IMR-90 (cell line): ENCODE results near the gene AP1M2. TPM values are rescaled to one million over a fixed set of nuclear protein-coding genes. Genes with fewer than 3 reads are reported as not detected.
"Not testable (repeated sequence)": the region's sequence is repeated elsewhere in the genome, so short reads cannot be mapped to it uniquely, and the experiment has no call there.

ENCODE experiments used
- ATAC-seq: fragments of 200-7000 bp; cut with Tn5 transposase; 2 replicates; pipeline ENCODE4 v1.9.1; 2020; ENCODE audit warnings: low read depth, mild to moderate bottlenecking, moderate library complexity
- BruUV-seq: library from RNA; stranded (reverse); fragments of 400-500 nt; replicated peaks from 2 replicates; lab custom pipeline; 2021; lab: Mats Ljungman, UMichigan
- CTCF ChIA-PET: fragments of 300-600 bp; formaldehyde crosslinking; extraction: SDS; loops from one replicate; lab custom pipeline; 2021; ENCODE audit warnings: antibody characterized with exemption; lab: Yijun Ruan, JAX
- POLR2A ChIA-PET: fragments of 300-600 bp; sonication (Branson Sonifier 250); formaldehyde crosslinking; loops from one replicate; lab custom pipeline; 2022; ENCODE audit warnings: antibody characterized with exemption; ENCODE audit not compliant: unreplicated experiment; lab: Charles Lee
- DNase-seq: peaks from one replicate; pipeline ENCODE4 v3.0.0; 2013
- H2AFZ ChIP-seq: replicated peaks from 2 replicates; pipeline ENCODE3; 2013; ENCODE audit warnings: low read length, mild to moderate bottlenecking; ENCODE audit not compliant: poor library complexity
- H2AK5ac ChIP-seq: 2 replicates; pipeline ENCODE4 v1.6.1; 2013; ENCODE audit warnings: low read depth, low read length, inconsistent platforms
- H2AK9ac ChIP-seq: replicated peaks from 2 replicates; pipeline ENCODE3; 2013; ENCODE audit warnings: mild to moderate bottlenecking, low read depth, low read length, moderate library complexity; ENCODE audit not compliant: poor library complexity
- H2BK120ac ChIP-seq: 2 replicates; pipeline ENCODE4 v1.6.1; 2013; ENCODE audit warnings: low read depth, low read length, inconsistent platforms
- H2BK15ac ChIP-seq: 3 replicates; pipeline ENCODE4 v1.6.1; 2013; ENCODE audit warnings: low read depth, low read length, inconsistent platforms
- H2BK20ac ChIP-seq: 2 replicates; pipeline ENCODE4 v1.6.1; 2013; ENCODE audit warnings: low read depth, mild to moderate bottlenecking, inconsistent platforms, low read length, moderate library complexity
- H2BK5ac ChIP-seq: 2 replicates; pipeline ENCODE4 v1.6.1; 2013; ENCODE audit warnings: mild to moderate bottlenecking, low read depth, low read length, inconsistent platforms; ENCODE audit not compliant: poor library complexity, severe bottlenecking
- H3K14ac ChIP-seq: replicated peaks from 2 replicates; pipeline ENCODE4 v1.6.1; 2013; ENCODE audit warnings: low read depth, low read length, inconsistent platforms
- H3K18ac ChIP-seq: 2 replicates; pipeline ENCODE4 v1.6.1; 2013; ENCODE audit warnings: low read depth, low read length, control low read depth
- H3K23ac ChIP-seq: 2 replicates; pipeline ENCODE4 v1.6.1; 2013; ENCODE audit warnings: low read depth, low read length, inconsistent platforms
- H3K27ac ChIP-seq: 2 replicates; pipeline ENCODE4 v1.5.1; 2013; ENCODE audit warnings: mild to moderate bottlenecking, control low read depth, low read length; ENCODE audit not compliant: insufficient read depth
- H3K27me3 ChIP-seq: 2 replicates; pipeline ENCODE4 v1.6.1; 2013; ENCODE audit warnings: low read length; ENCODE audit not compliant: control insufficient read depth, insufficient read depth
- H3K36me3 ChIP-seq: 2 replicates; pipeline ENCODE4 v1.6.1; 2013; ENCODE audit warnings: low read length, mixed read lengths; ENCODE audit not compliant: control insufficient read depth, insufficient read depth
- H3K4ac ChIP-seq: 2 replicates; pipeline ENCODE4 v1.6.1; 2013; ENCODE audit warnings: low read depth, low read length, inconsistent platforms
- H3K4me1 ChIP-seq: 2 replicates; pipeline ENCODE4 v1.6.1; 2013; ENCODE audit warnings: low read length, mixed read lengths; ENCODE audit not compliant: control insufficient read depth, insufficient read depth
- H3K4me2 ChIP-seq: 2 replicates; pipeline ENCODE4 v1.6.1; 2013; ENCODE audit warnings: low read depth, mild to moderate bottlenecking, control low read depth, low read length, moderate library complexity
- H3K4me3 ChIP-seq: 2 replicates; pipeline ENCODE4 v1.5.1; 2013; ENCODE audit warnings: low read depth, mild to moderate bottlenecking, control low read depth, low read length, moderate library complexity; ENCODE audit not compliant: insufficient read depth
- H3K56ac ChIP-seq: 2 replicates; pipeline ENCODE4 v1.6.1; 2013; ENCODE audit warnings: low read length, inconsistent platforms; ENCODE audit not compliant: insufficient read depth; ENCODE audit errors: extremely low read depth
- H3K79me1 ChIP-seq, 2 experiments: 2 replicates each; pipeline ENCODE4 v1.6.1; 2013; ENCODE audit warnings: low read length in 2 of 2, inconsistent platforms in 1 of 2, low read depth in 1 of 2
- H3K9ac ChIP-seq: 2 replicates; pipeline ENCODE4 v1.6.1; 2013; ENCODE audit warnings: low read depth, low read length, control low read depth
- H3K9me1 ChIP-seq: 2 replicates; pipeline ENCODE4 v1.6.1; 2013; ENCODE audit warnings: low read length, inconsistent platforms; ENCODE audit not compliant: insufficient read depth
- H3K9me3 ChIP-seq: 2 replicates; pipeline ENCODE4 v1.6.1; 2013; ENCODE audit warnings: low read length; ENCODE audit not compliant: control insufficient read depth, insufficient read depth
- H4K20me1 ChIP-seq: 2 replicates; pipeline ENCODE4 v1.6.1; 2013; ENCODE audit warnings: low read length, inconsistent platforms; ENCODE audit not compliant: insufficient read depth
- H4K5ac ChIP-seq: 2 replicates; pipeline ENCODE4 v1.6.1; 2013; ENCODE audit warnings: mild to moderate bottlenecking, low read depth, low read length, control low read depth
- H4K8ac ChIP-seq, 2 experiments: 2 replicates each; pipeline ENCODE4 v1.6.1; 2013; ENCODE audit warnings: low read depth in 2 of 2, low read length in 2 of 2, control low read depth in 1 of 2, inconsistent platforms in 1 of 2
- H4K91ac ChIP-seq: 2 replicates; pipeline ENCODE4 v1.6.1; 2013; ENCODE audit warnings: low read depth, low read length, inconsistent platforms; ENCODE audit not compliant: insufficient read depth
- CEBPB ChIP-seq: IDR thresholded peaks from 2 replicates; pipeline ENCODE4 v1.6.1; 2012; ENCODE audit warnings: low read depth, low read length, improper control_type of control experiment
- RAD21 ChIP-seq: IDR thresholded peaks from 2 replicates; pipeline ENCODE4 v1.6.1; 2012; ENCODE audit warnings: low read length, improper control_type of control experiment
- SMC3 ChIP-seq: fragments of 150-350 bp; IDR thresholded peaks from 2 replicates; pipeline ENCODE4 v1.6.1; 2016; ENCODE audit warnings: low read depth, mild to moderate bottlenecking, antibody characterized with exemption, low read length, moderate library complexity
- WGBS, 2 experiments: methylation state at CpG; one replicate each; pipeline versions ENCODE4 v1.1.5 to v1.1.7; 2013; ENCODE audit warnings: missing lambda C conversion rate in 2 of 2; ENCODE audit not compliant: insufficient read length in 1 of 2; ENCODE audit errors: extremely low coverage in 2 of 2; 5-methylcytosine and 5-hydroxymethylcytosine counted together
- dilution Hi-C: fragments of 300-500 bp; cut with HindIII; formaldehyde crosslinking; loops from one replicate; pipeline ENCODE4 v1.14.3; 2018; ENCODE audit warnings: low sequenced_read_pairs; ENCODE audit not compliant: unreplicated experiment
- in situ Hi-C: fragments of 300-500 bp; cut with MboI; formaldehyde crosslinking; loops from 3 replicates; pipeline ENCODE4 v1.14.3; 2019; ENCODE audit warnings: low sequenced_read_pairs, inconsistent platforms, mixed read lengths
- intact Hi-C: fragments of 100-400 bp; cut with micrococcal nuclease; formaldehyde crosslinking; loops from 2 replicates; pipeline ENCODE4 v1.10.0; 2022
- polyA plus RNA-seq, 3 experiments: library from polyadenylated mRNA; depleted of rRNA; stranded (reverse); fragments of >200 nt; gene quantifications; 2 replicates each; pipeline ENCODE4 v1.2.3, GENCODE V29; 2012; ENCODE audit warnings: low replicate concordance in 1 of 3
- total RNA-seq: library from RNA; depleted of rRNA; stranded (reverse); fragments of >200 nt; gene quantifications from 2 replicates; pipeline ENCODE4 v1.2.3, GENCODE V29; 2012
- TF ChIP-seq, protein P1 (sequence below): conservative IDR thresholded peaks from 2 replicates; pipeline ENCODE4 v1.5.1; 2012; ENCODE audit warnings: mild to moderate bottlenecking, low read depth, low read length, improper control_type of control experiment

The AP1M2 gene
- total and polyA plus RNA-seq, 2 of the 4 experiments (the other 2 are of a cell fraction) = 0.17 TPM; not detected in 1

DNA sequence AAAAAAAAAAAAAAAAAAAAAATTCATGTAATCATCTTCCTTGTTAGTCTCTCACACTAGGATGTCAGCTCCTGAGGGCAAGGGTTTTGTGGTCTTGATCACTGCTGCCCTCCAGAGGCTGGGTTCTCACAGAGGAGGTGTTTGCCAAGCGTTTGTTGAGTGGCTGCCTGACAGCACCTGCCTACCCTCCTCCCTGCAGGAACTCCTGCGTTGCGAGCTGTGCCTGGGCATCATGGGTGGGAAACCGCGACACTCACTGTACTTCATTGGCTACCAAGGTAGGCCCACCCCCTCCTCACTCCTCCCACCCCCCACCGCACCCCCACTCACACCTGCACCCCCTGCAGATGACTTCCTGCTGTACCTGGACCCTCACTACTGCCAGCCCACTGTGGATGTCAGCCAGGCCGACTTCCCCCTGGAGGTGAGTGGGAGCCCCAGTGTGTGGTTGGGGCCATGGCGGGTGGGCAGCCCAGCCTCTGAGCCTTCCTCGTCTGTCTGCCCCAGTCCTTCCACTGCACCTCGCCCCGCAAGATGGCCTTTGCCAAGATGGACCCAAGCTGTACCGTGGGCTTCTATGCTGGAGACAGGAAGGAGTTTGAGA is 35.3 kb downstream of the AP1M2 start:
- H4K8ac ChIP-seq = no peak overlapping the region
- ATAC-seq = 0 out of 2 replicates have a peak, but pooled peaks have one; percentile 22
- POLR2A ChIA-PET = interaction anchor here (0.6 kb wide), 1 partner anchor 59 kb away, joined by 3 read pairs; no protein-coding TSS in a partner anchor

DNA sequence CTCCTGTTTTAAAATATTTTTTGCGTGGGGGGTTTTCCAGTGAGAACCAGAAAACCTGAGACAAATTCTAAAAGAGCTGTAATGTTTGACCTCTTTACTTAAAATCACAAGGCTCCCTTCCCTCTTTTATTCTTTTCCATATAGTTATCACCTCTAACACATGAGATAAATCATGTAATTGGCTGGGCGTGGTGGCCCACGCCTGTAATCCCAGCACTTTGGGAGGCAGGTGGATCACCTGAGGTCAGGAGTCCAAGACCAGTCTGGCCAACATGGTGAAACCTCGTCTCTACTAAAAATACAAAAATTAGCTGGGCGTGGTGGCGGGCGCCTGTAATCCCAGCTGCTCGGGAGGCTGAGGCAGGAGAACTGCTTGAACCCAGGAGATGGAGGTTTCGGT is 36.1 kb downstream of the AP1M2 start:
- H2BK20ac ChIP-seq, H3K14ac ChIP-seq, H2BK15ac ChIP-seq, H3K9me1 ChIP-seq, H2AK5ac ChIP-seq, H3K18ac ChIP-seq, H2BK120ac ChIP-seq, H3K9ac ChIP-seq, intact Hi-C loops, H3K23ac ChIP-seq, H4K8ac ChIP-seq, CTCF ChIA-PET, H3K56ac ChIP-seq, H2AFZ ChIP-seq, H4K5ac ChIP-seq, H3K4me3 ChIP-seq, H3K9me3 ChIP-seq, H4K20me1 ChIP-seq, H3K27me3 ChIP-seq, H3K4me2 ChIP-seq, H2AK9ac ChIP-seq, DNase-seq, H3K4ac ChIP-seq, dilution Hi-C loops, H3K4me1 ChIP-seq, BruUV-seq, in situ Hi-C loops, ATAC-seq, H4K91ac ChIP-seq, H3K27ac ChIP-seq, H2BK5ac ChIP-seq: not testable (repeated sequence)
- H3K79me1 ChIP-seq = peaks cover 8 to 26% of the 10 kb centered on the region in 2 experiments; a peak in 3 of 4 replicates
- H3K36me3 ChIP-seq = peaks cover 69% of the 10 kb centered on the region
- POLR2A ChIA-PET = interaction anchor here (0.6 kb wide), 1 partner anchor 58 kb away, joined by 3 read pairs; no protein-coding TSS in a partner anchor
- WGBS, 2 experiments = no CpG with 5 or more reads among the region's 9 CpGs

More for the DNA sequence above, 35.3 kb downstream of the AP1M2 start:
- H3K9me3 ChIP-seq = no peaks in the 10 kb centered on the region
- H4K5ac ChIP-seq = no peak overlapping the region
- H3K79me1 ChIP-seq = peaks cover 8 to 19% of the 10 kb centered on the region in 2 experiments; a peak in 2 of 4 replicates
- DNase-seq = no peak
- no peak overlapping the region for H3K23ac ChIP-seq
- H3K14ac ChIP-seq = no peak overlapping the region
- intact Hi-C loops (no loop called here), in situ Hi-C loops (no loop called here), dilution Hi-C loops (no loop called here)
- TF ChIP-seq CEBPB = no peak
- TF ChIP-seq RAD21 = peak; percentile 29; the same call in 1 of the 2 replicates
- 0 out of 2 replicates have a peak, but pooled peaks have one; percentile 18 for TF ChIP-seq SMC3
- TF ChIP-seq, protein P1, sequence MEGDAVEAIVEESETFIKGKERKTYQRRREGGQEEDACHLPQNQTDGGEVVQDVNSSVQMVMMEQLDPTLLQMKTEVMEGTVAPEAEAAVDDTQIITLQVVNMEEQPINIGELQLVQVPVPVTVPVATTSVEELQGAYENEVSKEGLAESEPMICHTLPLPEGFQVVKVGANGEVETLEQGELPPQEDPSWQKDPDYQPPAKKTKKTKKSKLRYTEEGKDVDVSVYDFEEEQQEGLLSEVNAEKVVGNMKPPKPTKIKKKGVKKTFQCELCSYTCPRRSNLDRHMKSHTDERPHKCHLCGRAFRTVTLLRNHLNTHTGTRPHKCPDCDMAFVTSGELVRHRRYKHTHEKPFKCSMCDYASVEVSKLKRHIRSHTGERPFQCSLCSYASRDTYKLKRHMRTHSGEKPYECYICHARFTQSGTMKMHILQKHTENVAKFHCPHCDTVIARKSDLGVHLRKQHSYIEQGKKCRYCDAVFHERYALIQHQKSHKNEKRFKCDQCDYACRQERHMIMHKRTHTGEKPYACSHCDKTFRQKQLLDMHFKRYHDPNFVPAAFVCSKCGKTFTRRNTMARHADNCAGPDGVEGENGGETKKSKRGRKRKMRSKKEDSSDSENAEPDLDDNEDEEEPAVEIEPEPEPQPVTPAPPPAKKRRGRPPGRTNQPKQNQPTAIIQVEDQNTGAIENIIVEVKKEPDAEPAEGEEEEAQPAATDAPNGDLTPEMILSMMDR = peak; percentile 25; the same call in 1 of the 2 replicates
- no peak overlapping the region for H3K4me2 ChIP-seq
- no peak overlapping the region for H4K91ac ChIP-seq
- no peak overlapping the region for H2AFZ ChIP-seq
- H2BK5ac ChIP-seq = no peak overlapping the region
- no peak overlapping the region for H3K9ac ChIP-seq
- H3K4me3 ChIP-seq = no peak overlapping the region
- BruUV-seq = no TSS peak
- H3K4me1 ChIP-seq = no peaks in the 10 kb centered on the region
- H2AK5ac ChIP-seq = no peak overlapping the region
- peaks cover 67% of the 10 kb centered on the region for H3K36me3 ChIP-seq
- no peak overlapping the region for H2BK120ac ChIP-seq
- no peak overlapping the region for H2AK9ac ChIP-seq
- H3K27me3 ChIP-seq = no peaks in the 10 kb centered on the region
- no CpG with 5 or more reads among the region's 12 CpGs for WGBS, 2 experiments
- no peak overlapping the region for H3K27ac ChIP-seq
- H3K18ac ChIP-seq = no peak overlapping the region
- no peak overlapping the region for H3K4ac ChIP-seq
- no peak overlapping the region for H2BK15ac ChIP-seq
- H3K56ac ChIP-seq = no peak overlapping the region
- H2BK20ac ChIP-seq = no peak overlapping the region
- CTCF ChIA-PET = no interaction called here
- H4K20me1 ChIP-seq = peaks cover 8% of the 10 kb centered on the region; the same call in 1 of the 2 replicates
- H3K9me1 ChIP-seq = no peaks in the 10 kb centered on the region
